Stimulated activated CD8-positive, alpha-beta memory T cell treated with anti-CD3 and anti-CD28 coated beads, Interleukin-4, amount 100 ng/mL, for 1 hour (primary cell): ENCODE data around the gene GZF1.

Experiments used
- DNase-seq, 2 donors: peaks; one replicate each; pipeline ENCODE4 v3.0.0-alpha.2; 2020; ENCODE audit warnings: low read depth in 2 of 2, low spot score in 1 of 2

GZF1 gene

DNA sequence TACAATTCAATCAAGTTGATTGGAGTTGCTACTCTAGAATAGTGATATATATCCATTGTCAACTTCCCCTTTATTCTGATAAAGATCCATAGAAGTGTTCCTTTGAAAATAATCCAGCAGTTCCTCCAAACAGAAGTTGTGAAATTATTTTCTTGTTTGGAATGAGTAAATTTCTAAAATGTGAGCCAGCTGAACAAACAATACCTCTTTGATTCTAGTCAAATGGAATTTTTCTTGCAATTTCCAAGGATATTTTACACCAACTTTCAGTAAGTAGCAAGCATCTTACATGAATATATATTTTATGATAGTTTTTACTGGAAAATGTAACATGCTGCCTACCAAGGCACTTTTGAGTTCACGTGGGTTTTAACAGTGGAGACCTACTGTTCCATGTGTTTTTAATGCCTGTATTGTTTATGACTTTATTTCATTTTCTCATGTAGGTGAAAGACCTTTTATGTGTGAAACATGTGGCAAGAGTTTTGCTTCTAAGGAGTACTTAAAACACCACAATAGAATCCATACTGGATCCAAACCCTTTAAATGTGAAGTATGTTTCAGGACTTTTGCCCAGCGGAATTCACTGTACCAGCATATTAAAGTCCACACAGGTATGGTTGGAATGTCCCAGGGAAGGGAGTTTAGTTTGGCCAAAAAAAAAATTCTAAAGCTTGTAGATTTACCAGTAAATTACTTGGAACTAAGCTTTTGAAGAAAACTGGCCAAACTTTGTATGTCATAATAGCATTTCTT, 6.5 kb downstream of the GZF1 start:
- DNase-seq, result no peak

DNA sequence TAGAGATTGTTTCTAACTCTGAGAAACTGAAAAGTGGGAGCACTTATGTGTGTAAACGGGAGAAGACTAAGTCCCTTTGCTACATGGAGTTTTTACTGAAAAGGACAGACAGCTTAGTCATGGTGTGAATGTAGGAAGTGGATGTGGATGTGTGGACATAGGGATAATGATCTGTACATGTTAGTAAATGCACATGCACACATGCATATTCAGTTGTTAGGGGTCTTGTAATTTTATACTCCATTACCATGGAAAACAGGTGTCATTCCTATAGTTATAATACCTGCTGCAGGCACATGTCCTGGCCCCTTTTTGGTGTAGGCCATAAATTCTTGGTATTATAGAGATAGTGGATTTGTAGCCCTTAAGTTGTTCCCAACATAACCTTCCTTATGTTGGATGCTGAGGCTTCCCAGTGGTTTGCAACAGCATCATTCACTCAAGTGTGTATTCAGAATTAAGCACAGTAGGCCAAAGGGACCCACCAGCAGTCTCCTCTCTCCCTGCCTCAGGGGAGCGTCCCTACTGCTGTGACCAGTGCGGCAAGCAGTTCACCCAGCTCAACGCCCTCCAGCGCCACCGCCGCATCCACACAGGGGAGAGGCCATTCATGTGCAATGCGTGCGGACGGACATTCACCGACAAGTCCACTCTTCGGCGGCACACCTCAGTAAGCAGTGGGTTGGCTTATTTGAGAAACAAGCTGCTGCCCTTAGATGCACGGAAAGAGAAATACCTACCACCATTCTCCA, 7.3 kb downstream of the GZF1 start:
- no peak for DNase-seq

DNA sequence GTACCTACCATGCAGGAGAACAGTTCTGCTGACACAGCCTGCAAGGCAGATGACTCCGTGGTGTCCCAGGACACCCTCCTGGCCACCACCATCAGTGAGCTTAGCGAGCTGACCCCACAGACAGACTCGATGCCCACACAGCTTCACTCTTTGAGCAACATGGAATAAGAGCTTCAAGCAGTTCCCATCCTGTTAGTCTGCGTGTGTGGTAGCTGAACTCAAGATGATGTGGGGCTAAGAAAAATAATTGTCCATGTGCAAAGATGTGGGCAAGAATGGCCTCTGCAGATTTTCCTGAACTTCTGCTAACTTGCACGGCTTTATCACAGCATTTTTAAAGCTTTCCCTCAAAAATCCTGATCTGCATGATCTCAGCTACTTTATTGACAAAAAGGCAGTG, 8.3 kb downstream of the GZF1 start:
- no peak for DNase-seq

DNA sequence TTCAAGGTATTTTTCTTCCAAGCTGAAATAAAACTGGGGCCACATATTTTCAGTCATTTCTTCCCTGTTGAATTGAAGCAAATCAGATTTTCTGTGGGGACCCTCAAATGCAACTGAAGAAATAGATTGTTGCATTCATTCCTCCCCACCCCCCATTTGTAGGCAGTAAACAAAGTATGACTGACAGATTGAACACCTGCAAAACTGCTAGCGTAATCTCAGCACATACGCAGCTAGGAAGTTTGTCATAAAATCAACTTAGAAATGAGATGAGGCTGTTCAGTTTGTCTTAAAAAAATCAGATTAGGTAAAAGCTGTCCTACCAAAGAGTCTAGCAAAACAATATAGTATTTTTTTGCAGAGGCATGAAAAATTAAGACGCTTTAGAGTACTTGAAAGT, 8.9 kb downstream of the GZF1 start:
- DNase-seq, result no peak

DNA sequence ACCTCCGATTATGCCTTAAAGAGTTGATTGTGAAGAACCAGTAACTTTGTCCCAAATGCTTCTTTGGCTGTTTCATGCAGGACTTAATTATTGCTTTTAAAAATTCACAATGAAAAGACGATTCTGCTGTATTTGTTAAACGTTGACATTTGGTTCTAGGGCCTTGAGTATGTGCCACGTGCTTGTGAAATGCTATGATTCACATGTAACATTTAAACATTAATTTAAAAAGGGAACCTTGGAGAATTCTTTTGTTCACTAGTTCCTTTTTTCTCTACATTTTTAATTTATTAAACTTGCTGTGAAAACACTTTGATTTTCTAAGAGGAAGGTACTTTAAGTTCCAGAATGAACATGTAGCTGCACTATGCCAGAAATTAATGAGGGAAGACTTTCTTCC, 9.5 kb downstream of the GZF1 start:
- no peak for DNase-seq

DNA sequence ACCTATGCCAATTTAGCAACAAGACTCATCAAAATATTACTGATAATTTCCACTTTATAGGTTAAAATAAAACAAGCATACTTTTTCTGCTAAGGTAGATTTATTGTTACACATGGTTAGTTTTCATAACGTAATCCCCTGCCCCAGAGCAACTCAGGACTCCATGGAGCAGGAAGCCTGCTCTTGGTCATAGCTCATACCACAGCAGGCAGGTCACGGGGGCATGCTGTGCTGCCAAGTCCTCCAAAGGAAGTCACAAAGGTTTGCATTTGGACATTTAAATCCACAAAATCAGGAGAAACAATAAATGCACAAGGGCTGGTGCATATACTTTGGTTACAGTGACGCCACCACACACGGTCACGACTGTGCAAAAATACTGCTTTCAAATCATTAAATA, 12.5 kb downstream of the GZF1 start:
- DNase-seq, result no peak

DNA sequence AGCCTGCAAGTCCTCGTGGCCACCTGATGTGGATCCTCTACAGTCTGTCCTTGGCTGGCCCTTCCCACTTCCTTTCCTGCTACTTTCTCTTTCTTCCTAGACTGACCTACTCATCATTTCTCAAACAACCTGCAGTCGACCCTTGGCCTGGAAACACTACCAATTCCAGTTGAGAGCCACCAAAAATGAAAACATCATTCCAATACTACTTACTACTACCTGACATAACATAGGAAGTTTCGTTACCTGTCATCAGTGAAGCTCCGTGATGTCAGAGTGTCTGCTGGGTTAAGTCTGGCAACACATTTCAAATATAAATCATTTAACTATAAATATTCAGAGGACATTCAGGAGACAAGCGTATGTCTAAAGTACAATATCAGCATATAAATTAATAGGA, 13.8 kb downstream of the GZF1 start:
- DNase-seq, result no peak

DNA sequence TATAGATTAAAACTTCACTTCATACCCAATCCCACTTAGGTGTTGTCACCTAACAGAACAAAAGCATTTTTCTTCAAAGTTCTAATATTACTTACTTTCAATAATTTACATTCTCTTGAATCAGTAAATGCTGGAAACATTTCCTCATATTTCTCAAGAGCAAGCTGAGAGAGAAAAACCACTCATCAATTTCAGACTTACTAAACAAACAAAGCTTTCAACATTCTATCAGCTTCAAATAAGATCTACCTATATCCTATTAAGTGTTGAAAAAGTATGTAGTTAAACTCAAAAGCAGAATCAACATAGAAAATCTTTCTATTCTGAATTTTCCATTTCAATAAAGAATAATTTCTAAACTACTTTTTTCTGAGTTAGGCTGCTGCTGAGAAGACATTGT, 17.8 kb downstream of the GZF1 start:
- no peak for DNase-seq

DNA sequence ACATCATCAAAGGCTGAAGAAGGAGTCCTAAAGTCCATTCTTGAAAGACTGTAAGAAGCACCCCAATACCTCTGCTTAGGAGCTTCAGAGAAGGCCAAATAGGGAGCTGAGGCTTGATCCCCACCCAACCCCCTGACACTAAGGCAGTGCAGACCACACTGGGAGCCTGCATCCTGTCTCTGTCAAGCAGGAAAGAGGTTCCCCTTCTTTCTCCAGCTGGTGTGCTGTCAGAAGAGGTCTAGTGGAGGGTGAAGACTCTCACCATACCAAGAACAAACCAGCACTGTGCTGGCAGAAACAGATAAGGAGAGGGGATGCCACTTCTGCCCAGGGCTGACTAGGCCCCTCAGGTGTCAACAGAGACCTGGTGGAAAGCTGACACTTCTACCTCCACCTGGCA, 19.9 kb downstream of the GZF1 start:
- no peak for DNase-seq

DNA sequence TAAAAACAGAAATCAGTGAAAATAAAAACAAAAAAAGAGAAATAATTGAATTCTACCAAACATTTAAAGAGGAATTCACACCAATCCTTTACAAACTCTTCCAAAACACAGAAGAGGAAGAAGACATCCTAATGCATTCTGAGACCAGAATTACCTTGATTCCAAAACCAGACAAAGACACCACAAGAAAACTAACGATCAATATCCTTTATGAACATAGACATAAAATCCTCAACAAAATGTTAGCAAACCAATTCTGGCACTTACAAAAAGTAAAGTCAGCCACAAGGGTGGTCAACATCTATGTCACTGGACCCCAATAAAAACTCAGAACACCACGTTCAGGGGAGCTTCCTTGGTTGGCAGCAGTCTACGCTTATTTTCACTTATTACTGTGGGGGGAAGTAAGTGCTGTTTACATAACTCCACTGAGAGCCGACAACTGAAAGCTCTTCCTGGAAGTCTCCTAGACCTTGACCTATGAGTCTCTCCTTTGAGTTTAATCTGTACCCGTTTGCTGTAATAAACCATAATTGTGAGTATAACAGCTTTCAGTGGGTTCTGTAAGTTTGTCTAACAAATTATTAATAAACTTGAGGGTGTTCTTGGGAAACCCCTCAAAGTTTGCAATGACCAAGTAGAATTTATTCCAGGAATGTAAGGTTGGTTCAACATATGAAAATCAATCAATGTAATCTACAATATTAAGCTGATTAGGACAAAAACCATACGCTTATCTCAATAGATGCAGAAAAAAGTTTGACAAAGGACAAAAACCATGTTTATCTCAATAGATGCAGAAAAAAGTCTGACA, 24.5 kb downstream of the GZF1 start:
- DNase-seq, result no peak

DNA sequence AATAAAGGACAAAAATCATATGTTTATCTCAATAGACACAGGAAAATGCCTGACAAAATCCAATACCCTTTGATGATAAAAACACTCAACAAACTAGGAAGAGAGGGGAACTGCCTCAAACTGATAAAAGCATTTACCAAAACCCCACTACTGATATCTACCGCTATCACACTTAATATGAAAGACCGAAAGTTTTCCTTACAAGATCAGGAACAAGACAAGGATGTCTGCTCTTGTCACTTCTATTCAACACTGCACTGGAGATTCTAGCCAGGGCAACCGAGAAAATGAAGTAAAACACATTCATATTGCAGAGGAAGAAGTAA, 25.1 kb downstream of the GZF1 start:
- DNase-seq, result no peak

DNA sequence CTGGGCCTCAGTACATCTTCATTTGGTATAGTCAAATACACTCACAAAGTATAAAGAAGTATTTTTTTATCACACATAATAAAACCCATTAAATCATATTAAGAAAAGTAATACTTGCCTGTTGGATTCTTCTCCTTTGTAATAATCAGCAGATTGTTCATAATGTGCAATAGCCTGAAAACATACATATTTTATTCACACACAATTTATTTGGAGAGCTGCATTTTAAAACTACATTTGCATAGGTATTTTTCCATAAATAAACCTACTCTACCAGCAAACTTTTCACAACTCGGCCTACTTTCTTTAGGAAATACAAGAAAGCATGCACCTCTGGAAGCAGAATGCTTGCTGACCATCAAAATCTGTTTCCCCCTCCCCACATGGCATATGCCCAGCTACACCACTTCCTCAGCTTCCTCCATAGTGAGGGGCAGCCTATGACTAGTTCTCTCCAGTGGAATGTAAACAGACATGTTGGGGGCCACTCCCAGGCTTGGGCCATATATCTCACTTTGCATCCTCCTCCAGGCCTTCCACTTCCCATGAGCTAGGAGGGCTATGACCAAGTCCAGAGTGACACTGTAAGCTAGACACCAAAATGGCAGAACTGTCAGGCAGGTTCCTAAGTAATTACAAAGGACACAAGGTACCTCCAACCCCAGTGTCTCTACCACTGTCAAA, 28.3 kb downstream of the GZF1 start:
- DNase-seq, result no peak

DNA sequence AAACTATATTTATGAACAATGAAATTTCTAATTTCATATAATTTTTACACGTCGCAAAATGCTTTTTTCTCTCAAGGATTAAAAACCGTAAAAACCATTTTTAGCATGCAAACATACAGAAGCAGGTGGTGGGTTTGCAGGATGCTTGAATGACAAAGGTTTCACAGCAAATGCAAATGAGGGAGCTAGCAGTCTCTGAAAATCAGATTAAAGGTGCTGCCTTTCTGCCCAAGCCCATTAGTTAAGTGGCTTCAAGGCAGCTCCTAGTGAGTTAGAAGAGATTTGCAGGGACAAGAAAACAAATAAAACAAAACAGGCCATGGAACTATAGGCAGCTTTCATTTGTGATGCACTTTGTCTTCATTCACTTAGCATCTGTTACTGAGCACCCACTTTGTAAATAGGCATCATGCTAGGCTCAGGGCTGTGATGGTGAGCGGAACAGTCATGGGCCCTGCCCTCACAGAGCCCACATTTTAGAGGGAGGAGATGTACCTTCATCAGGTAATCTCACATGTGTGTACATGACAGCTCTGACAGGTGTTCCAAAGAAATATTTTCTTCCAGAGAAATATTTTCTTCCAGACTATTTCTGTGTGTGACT, 29.8 kb downstream of the GZF1 start:
- DNase-seq, result no peak

DNA sequence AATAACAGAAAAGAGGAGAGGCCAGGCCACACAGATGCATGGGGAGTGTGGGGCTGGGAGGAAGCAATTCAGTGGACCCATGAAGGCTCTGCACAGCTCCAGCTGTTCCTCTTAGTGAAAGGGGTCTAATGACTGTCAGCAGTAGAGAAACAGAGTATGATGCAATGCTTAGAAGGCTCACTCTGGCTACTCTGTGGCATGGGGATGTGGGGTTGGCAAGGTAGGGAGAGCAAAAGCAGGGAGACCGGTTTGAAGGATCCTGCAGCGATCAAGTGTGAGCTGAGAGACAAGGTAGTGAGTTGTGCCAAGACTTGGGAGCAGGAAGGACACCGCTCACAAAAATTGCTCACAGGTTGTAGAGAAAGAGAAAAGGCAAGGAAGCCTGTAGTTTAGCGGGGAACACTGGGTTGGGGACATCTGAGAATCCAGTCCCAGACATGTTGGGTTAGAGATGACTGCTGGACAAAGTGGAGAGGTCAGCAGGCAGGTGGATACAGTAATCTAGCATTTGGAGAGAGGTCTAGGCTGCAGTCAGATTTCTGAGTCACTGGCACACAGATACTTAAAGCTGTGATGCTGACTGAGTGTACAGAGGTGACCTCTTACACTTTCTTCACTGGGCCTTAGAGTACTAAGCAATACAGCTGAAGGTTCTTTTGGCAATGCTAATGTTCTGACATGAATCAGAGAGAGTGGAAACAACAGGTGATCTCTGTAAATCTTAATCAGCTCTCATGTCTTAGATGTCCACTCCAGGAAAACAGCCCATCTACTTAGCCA, 32.2 kb downstream of the GZF1 start:
- DNase-seq, result no peak

DNA sequence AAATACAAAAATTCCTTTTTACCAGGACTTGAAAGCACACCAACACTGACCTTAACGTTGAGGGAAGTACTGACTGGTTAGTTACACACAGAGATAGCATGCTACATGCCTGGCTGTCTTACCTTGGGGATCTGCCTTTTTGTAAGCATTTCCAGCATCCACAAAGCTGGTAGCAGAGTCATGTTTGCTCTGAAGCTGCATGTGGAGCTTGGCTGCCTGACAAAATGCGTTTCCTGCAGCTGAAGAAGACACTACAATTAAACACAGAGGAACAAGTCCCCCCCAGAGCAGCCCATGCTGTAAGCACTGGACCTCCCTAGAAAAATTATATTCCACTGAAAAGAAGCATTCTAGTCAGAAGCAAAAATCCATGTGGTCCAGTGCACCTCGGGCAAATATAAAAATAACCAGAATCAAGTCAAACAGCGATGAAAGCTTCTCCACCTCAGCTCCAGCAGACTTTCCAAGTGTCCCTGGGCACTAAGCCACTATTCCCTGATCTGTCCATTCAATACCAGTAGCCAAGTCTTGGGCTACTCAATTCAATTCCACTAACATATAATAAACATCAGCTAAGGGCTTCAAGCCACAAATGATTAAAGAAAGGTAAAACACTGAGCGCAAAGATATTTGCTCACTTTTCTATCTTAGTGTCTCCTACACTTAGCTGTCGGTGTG, 35.1 kb downstream of the GZF1 start:
- no peak for DNase-seq

DNA sequence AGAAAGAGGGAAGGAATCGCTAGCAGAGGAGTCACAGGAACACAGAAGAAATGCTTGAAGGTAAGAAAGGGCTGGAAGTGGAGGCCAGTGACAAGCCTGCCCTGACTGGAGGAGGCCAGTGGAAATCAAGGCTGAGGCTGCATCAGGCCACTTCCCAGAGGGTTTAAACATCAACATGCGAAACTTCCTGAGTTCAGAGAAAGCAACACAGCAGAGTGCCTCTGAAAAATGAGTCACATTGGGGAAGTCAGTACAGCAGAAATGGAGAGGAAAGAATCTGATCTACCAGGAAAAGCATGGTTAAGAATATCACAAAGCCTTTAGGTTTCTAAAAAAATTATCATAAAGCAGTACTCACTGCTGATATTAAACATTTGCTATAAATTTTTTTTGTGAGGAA, 36.0 kb downstream of the GZF1 start:
- DNase-seq, result no peak

DNA sequence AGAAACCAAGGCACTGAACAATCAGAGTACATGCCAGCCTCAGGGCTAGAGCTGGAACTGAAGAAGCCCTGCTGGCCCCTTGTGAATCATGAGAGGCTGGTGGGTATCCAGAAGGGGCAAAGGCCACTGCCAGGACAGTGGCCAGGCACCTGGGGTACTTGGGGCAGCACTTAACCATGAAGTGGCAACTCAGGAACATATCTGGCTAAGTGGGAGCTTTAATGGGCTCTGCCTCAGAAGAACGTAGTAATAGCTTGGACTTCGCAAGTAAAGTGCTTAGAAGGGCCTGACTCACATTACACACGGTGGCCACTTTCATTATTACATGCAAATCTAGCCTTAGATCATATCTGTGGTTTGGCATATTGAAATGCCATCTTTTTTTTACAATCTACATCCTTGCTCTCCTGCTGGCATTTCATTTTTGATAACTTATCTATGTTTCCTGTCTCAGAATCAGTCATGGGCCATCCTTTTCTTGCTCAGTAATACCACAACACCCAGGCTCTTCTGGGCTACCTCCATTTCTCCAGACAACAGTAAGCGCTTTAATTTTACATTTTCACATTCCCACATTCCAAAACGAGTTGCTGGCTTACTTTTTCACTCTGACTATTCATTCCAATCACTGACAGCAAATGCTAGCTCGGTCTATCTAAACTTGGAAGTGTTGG, 37.7 kb downstream of the GZF1 start:
- DNase-seq, result no peak

DNA sequence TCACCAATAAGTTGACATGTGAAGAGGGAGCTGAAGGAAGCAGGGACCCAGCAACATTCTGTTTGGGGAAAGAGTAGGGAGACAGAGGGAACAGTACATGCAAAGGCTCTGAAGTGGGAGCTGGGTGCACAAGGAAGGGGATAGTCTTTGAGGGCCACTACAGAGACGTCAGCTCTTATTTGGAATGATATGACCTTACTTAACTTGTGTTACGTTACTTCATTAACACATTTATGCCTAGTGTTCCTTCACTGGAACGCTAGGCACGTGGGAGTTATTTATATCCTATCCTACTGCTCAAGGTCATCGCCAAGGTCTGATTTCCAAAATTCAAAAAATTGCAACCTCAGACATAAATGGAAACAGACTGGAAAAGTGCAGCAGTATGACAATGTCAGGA, 39.1 kb downstream of the GZF1 start:
- DNase-seq, result no peak

DNA sequence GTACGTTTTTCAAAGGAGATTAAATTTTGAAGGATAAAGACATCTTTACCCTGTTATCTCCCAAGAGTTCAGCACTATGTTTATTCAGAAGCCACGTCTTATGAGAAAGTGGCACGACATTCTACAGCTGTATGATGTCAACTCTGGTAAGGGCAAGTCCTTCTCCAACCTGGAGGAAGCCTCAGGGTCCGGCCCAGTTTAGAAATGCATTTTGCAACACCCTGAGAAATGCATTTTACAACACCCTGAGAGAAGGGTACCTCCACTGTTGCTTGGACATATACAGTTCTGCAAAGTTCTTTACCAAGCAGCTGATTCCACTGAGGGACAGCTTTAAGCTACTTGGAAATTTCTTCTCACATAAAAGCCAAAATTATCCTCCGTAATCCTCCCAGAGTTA, 41.8 kb downstream of the GZF1 start:
- no peak for DNase-seq
